ENCODE measurements around the gene TMEM201. TPM values are rescaled to one million over a fixed set of nuclear protein-coding genes. Genes with fewer than 3 reads are reported as not detected.

The TMEM201 gene
- total RNA-seq, 1 donor from 2014 or later, result 12.8 TPM

- H3K9me3 ChIP-seq, result no peaks in the 10 kb centered on the region
- no peak overlapping the region for H3K4me3 ChIP-seq
- intact Hi-C loops (cut with DNase I), result no loop called here
- TF ChIP-seq CTCF (IDR thresholded peaks at IDR 0.05), result no peak
- no peak for DNase-seq (ENCODE audit: low spot score in 2 of 2)
- peaks cover 8 to 10% of the 10 kb centered on the region in 2 donors for H3K4me1 ChIP-seq
- H3K27me3 ChIP-seq, result no peaks in the 10 kb centered on the region
- no peak overlapping the region for H3K27ac ChIP-seq
- peaks cover 0 to 1% of the 10 kb centered on the region in 2 donors for H3K36me3 ChIP-seq
Observed at GRCh38 chr1:9591669-9592509, 3.2 kb downstream of the TMEM201 start.

- peak in 1 of 2 donors; percentile 45 for DNase-seq (ENCODE audit: low spot score in 2 of 2)
- no peaks in the 10 kb centered on the region for H3K27me3 ChIP-seq
- H3K4me1 ChIP-seq, result peaks cover 8 to 10% of the 10 kb centered on the region in 2 donors
- no peak overlapping the region for H3K27ac ChIP-seq
- intact Hi-C loops (cut with DNase I), result no loop called here
- no peak overlapping the region for H3K4me3 ChIP-seq
- H3K9me3 ChIP-seq, result no peaks in the 10 kb centered on the region
- H3K36me3 ChIP-seq, result peaks cover 1 to 8% of the 10 kb centered on the region in 2 donors
- no peak for TF ChIP-seq CTCF (IDR thresholded peaks at IDR 0.05)
Observed at GRCh38 chr1:9592510-9593075, 3.9 kb downstream of the TMEM201 start.

- Histone ChIP-seq H3K4me3 (no peak overlapping the region), H3K27ac (no peak overlapping the region), H3K27me3 (no peaks in the 10 kb centered on the region), H3K9me3 (no peaks in the 10 kb centered on the region), H3K4me1 (peaks cover 8 to 10% of the 10 kb centered on the region in 2 donors), H3K36me3 (peaks cover 6 to 8% of the 10 kb centered on the region in 2 donors)
- TF ChIP-seq CTCF (IDR thresholded peaks at IDR 0.05), result no peak
- intact Hi-C loops (cut with DNase I), result no loop called here
- no peak for DNase-seq (ENCODE audit: low spot score in 2 of 2)
Observed at GRCh38 chr1:9593147-9593491, 4.4 kb downstream of the TMEM201 start.

GRCh38 chr1:9593492-9594465, 5.1 kb downstream of the TMEM201 start:
- H3K27ac ChIP-seq, result no peak overlapping the region
- intact Hi-C loops (cut with DNase I), result no loop called here
- no peak overlapping the region for H3K4me3 ChIP-seq
- DNase-seq (ENCODE audit: low spot score in 2 of 2), result no peak
- H3K4me1 ChIP-seq, result peaks cover 8 to 10% of the 10 kb centered on the region in 2 donors
- H3K36me3 ChIP-seq, result peaks cover 8 to 13% of the 10 kb centered on the region in 2 donors
- TF ChIP-seq CTCF (IDR thresholded peaks at IDR 0.05), result no peak
- H3K27me3 ChIP-seq, result no peaks in the 10 kb centered on the region
- no peaks in the 10 kb centered on the region for H3K9me3 ChIP-seq

- no peak for TF ChIP-seq CTCF (IDR thresholded peaks at IDR 0.05)
- H3K36me3 ChIP-seq, result peaks cover 11 to 17% of the 10 kb centered on the region in 2 donors
- H3K27me3 ChIP-seq, result no peaks in the 10 kb centered on the region
- H3K4me1 ChIP-seq, result peaks cover 5 to 7% of the 10 kb centered on the region in 2 donors
- no peak for DNase-seq (ENCODE audit: low spot score in 2 of 2)
- H3K9me3 ChIP-seq, result no peaks in the 10 kb centered on the region
- intact Hi-C loops (cut with DNase I), result no loop called here
- no peak overlapping the region for H3K4me3 ChIP-seq
- H3K27ac ChIP-seq, result no peak overlapping the region
Observed at GRCh38 chr1:9594471-9595155, 5.9 kb downstream of the TMEM201 start.
